Femur (tissue), 1 donor: ENCODE results near the gene CAMTA1.

ENCODE experiments used
- DNase-seq: peaks from one replicate; pipeline ENCODE4 v3.0.0-alpha.2; 2017

Gene CAMTA1

GRCh38 chr1:7010534-7011200 is 225.4 kb downstream of the CAMTA1 start:
- no peak for DNase-seq

GRCh38 chr1:7011826-7012225 is 226.6 kb downstream of the CAMTA1 start:
- DNase-seq, result no peak

GRCh38 chr1:7012461-7012924 is 227.2 kb downstream of the CAMTA1 start:
- DNase-seq, result no peak

- no peak for DNase-seq
Measured at GRCh38 chr1:7013833-7014639, 228.8 kb downstream of the CAMTA1 start.

- DNase-seq, result peak; percentile 44
Measured at GRCh38 chr1:7014640-7014930, 229.3 kb downstream of the CAMTA1 start.

- no peak for DNase-seq
Measured at GRCh38 chr1:7015022-7015421, 229.8 kb downstream of the CAMTA1 start.

GRCh38 chr1:7018351-7018750 is 233.1 kb downstream of the CAMTA1 start:
- no peak for DNase-seq

GRCh38 chr1:7018826-7019225 is 233.6 kb downstream of the CAMTA1 start:
- DNase-seq, result no peak

- DNase-seq, result no peak
Measured at GRCh38 chr1:7019510-7019909, 234.3 kb downstream of the CAMTA1 start.

- no peak for DNase-seq
Measured at GRCh38 chr1:7022058-7022457, 236.8 kb downstream of the CAMTA1 start.

GRCh38 chr1:7025013-7025412 is 239.8 kb downstream of the CAMTA1 start:
- no peak for DNase-seq

- no peak for DNase-seq
Measured at GRCh38 chr1:7026169-7026568, 240.9 kb downstream of the CAMTA1 start.

- DNase-seq, result no peak
Measured at GRCh38 chr1:7032992-7033391, 247.7 kb downstream of the CAMTA1 start.

- no peak for DNase-seq
Measured at GRCh38 chr1:7036386-7036785, 251.1 kb downstream of the CAMTA1 start.

GRCh38 chr1:7039590-7040220 is 254.5 kb downstream of the CAMTA1 start:
- DNase-seq, result no peak

- DNase-seq, result no peak
Measured at GRCh38 chr1:7040969-7041695, 255.9 kb downstream of the CAMTA1 start.

- no peak for DNase-seq
Measured at GRCh38 chr1:7042322-7043190, 257.3 kb downstream of the CAMTA1 start.

- DNase-seq, result no peak
Measured at GRCh38 chr1:7043191-7043549, 257.9 kb downstream of the CAMTA1 start.

GRCh38 chr1:7043719-7044535 is 258.7 kb downstream of the CAMTA1 start:
- no peak for DNase-seq

GRCh38 chr1:7045897-7046296 is 260.6 kb downstream of the CAMTA1 start:
- no peak for DNase-seq

- peak; percentile 79 for DNase-seq
Measured at GRCh38 chr1:7046314-7046713, 261.1 kb downstream of the CAMTA1 start.

- DNase-seq, result no peak
Measured at GRCh38 chr1:7046891-7047290, 261.6 kb downstream of the CAMTA1 start.
